ENCODE measurements around the gene SLC25A41. TPM values are rescaled to one million over a fixed set of nuclear protein-coding genes. Genes with fewer than 3 reads are reported as not detected.

Gene SLC25A41
- total RNA-seq, 4 donors from 2014 or later, result 0.52 TPM; not detected in 3

- Histone ChIP-seq H3K36me3 (no peaks in the 10 kb centered on the region), H3K9me3 (no peaks in the 10 kb centered on the region), H3K4me1 (no peaks in the 10 kb centered on the region), H3K4me3 (no peak overlapping the region), H3K27ac (no peak overlapping the region), H3K27me3 (peaks cover 0 to 13% of the 10 kb centered on the region in 2 donors)
- intact Hi-C loops (cut with DNase I; ENCODE audit: low total_unique reads), result no loop called here
- TF ChIP-seq POLR2A (IDR thresholded peaks at IDR 0.05) (no peak), CTCF (IDR thresholded peaks at IDR 0.05) (no peak)
- DNase-seq, result no peak
Measured at GRCh38 chr19:6467384-6467783, 33.8 kb upstream of the SLC25A41 start.

GRCh38 chr19:6466526-6467248, 33.1 kb upstream of the SLC25A41 start:
- no peaks in the 10 kb centered on the region for H3K4me1 ChIP-seq
- intact Hi-C loops (cut with DNase I; ENCODE audit: low total_unique reads), result no loop called here
- H3K27ac ChIP-seq, result no peak overlapping the region
- H3K36me3 ChIP-seq, result no peaks in the 10 kb centered on the region
- peaks cover 0 to 13% of the 10 kb centered on the region in 2 donors for H3K27me3 ChIP-seq
- no peak for DNase-seq
- no peak overlapping the region for H3K4me3 ChIP-seq
- TF ChIP-seq CTCF (IDR thresholded peaks at IDR 0.05) (no peak), POLR2A (IDR thresholded peaks at IDR 0.05) (no peak)
- no peaks in the 10 kb centered on the region for H3K9me3 ChIP-seq

- no peak for DNase-seq
- intact Hi-C loops (cut with DNase I; ENCODE audit: low total_unique reads), result no loop called here
- Histone ChIP-seq H3K36me3 (no peaks in the 10 kb centered on the region), H3K4me3 (no peak overlapping the region), H3K27ac (no peak overlapping the region), H3K9me3 (no peaks in the 10 kb centered on the region), H3K4me1 (no peaks in the 10 kb centered on the region), H3K27me3 (peaks cover 0 to 13% of the 10 kb centered on the region in 2 donors)
- TF ChIP-seq CTCF (IDR thresholded peaks at IDR 0.05) (no peak), POLR2A (IDR thresholded peaks at IDR 0.05) (no peak)
Measured at GRCh38 chr19:6465663-6466062, 32.1 kb upstream of the SLC25A41 start.

DNA sequence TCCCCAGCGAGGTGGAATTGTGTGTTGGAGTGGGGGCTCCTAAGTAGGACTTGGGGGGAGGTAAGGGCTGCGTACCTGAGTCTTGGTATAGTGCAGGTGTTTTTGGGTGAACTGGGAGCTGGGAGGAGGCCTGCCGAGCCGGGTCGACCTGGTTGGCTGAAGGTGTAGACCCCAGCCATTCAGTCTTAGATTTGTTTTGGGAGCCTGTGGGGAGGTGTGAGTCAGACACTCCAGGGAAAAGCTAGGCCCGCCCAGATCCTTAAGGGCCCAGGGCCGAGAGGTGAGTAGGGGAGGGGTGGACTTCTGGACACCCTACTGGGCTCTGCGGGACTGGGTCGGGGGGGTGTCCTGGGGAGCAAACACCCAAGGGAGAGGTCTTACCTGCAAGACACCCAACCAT, 31.4 kb upstream of the SLC25A41 start:
- peaks cover 0 to 13% of the 10 kb centered on the region in 2 donors for H3K27me3 ChIP-seq
- H3K4me1 ChIP-seq, result no peaks in the 10 kb centered on the region
- H3K9me3 ChIP-seq, result no peaks in the 10 kb centered on the region
- TF ChIP-seq CTCF (IDR thresholded peaks at IDR 0.05) (no peak), POLR2A (IDR thresholded peaks at IDR 0.05) (no peak)
- H3K27ac ChIP-seq, result no peak overlapping the region
- H3K4me3 ChIP-seq, result no peak overlapping the region
- no peak for DNase-seq
- no peaks in the 10 kb centered on the region for H3K36me3 ChIP-seq
- intact Hi-C loops (cut with DNase I; ENCODE audit: low total_unique reads), result no loop called here

GRCh38 chr19:6464070-6464873, 30.7 kb upstream of the SLC25A41 start, which contains the start of gene CRB3:
TSS of gene CRB3 (plus strand) at chr19:6464271. CDS start at chr19:6464702, 431 bp downstream.
- H3K27ac ChIP-seq, result no peak within 1 kb of the TSS

More at GRCh38 chr19:6464070-6464873, 30.7 kb upstream of the SLC25A41 start, which contains the start of gene CRB3:
- H3K9me3 ChIP-seq, result no peaks in the 10 kb centered on the region
- no peaks in the 10 kb centered on the region for H3K36me3 ChIP-seq
- intact Hi-C loops (cut with DNase I; ENCODE audit: low total_unique reads), result no loop called here
- no peak for DNase-seq
- H3K27me3 ChIP-seq, result peaks cover 0 to 13% of the 10 kb centered on the region in 2 donors
- peak in 1 of 2 donors; percentile 49 for TF ChIP-seq POLR2A (IDR thresholded peaks at IDR 0.05)
- TF ChIP-seq CTCF (IDR thresholded peaks at IDR 0.05), result no peak
- no peak within 1 kb of the TSS for H3K4me3 ChIP-seq
- H3K4me1 ChIP-seq, result no peaks in the 10 kb centered on the region
